Measurements from ENCODE around the gene WNK3. TPM values are rescaled to one million over a fixed set of nuclear protein-coding genes. Genes with fewer than 3 reads are reported as not detected.

Gene WNK3
- polyA plus RNA-seq, 1 donor: 2.0 TPM

DNA sequence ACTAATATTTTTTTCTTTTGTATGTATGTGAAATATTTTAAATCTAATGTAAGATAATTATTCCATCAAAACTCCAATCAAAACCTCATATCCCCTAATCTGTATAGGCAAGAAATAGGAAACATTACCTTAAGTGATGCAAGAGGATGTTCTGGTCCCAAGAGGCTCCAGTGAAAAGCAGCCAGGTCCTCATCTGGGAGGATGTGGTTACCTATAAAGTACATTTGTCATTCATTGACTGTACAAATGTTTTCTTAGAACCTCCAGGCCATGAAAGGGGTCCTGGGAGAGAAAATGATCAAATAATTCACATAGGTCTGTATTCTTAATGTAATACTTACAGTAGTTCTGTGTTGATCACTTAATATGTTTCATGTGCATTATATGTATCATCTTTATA, 200.3 kb downstream of the WNK3 start:
- DNase-seq: no peak

Other genes starting within 250 kb of the WNK3 start
- 8.8 TPM for gene FAM120C, start 174.8 kb downstream of the WNK3 start, polyA plus RNA-seq (ENCODE audit: insufficient read length)
- gene TSR2, start 82.4 kb upstream of the WNK3 start, polyA plus RNA-seq (ENCODE audit: insufficient read length): 45.4 TPM
- 17.2 TPM for gene FGD1, start 138.2 kb upstream of the WNK3 start, polyA plus RNA-seq (ENCODE audit: insufficient read length)
- gene GNL3L, start 172.2 kb upstream of the WNK3 start, polyA plus RNA-seq (ENCODE audit: insufficient read length): 22.0 TPM